ENCODE data around the gene RNF208. TPM values are rescaled to one million over a fixed set of nuclear protein-coding genes. Genes with fewer than 3 reads are reported as not detected.

The RNF208 gene
- total RNA-seq, 4 donors from 2014 or later, result 0.88 to 2.4 (median 1.9) TPM; not detected in 1

DNA sequence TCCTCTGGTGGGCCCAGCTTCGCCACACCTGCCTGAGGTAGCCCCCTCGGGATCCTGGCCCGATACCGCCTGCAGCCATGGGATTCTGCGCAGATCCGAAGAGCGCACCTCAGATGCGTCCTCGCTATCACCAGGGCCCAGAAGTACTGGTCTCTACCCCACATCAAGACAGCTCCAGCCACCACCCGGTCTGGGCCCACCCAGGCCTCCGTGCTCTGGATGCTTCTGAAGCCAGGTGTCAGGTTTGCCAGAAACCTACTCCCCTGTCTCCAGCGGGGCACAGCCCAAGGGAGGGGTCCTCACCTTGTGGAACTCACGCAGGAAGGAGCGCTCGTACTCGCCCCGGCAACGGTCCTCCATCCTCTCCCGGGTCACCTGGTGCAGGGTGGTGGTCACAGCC is 36.1 kb downstream of the RNF208 start:
- no peak for TF ChIP-seq CTCF (IDR thresholded peaks at IDR 0.05; ENCODE audit: low read depth)

DNA sequence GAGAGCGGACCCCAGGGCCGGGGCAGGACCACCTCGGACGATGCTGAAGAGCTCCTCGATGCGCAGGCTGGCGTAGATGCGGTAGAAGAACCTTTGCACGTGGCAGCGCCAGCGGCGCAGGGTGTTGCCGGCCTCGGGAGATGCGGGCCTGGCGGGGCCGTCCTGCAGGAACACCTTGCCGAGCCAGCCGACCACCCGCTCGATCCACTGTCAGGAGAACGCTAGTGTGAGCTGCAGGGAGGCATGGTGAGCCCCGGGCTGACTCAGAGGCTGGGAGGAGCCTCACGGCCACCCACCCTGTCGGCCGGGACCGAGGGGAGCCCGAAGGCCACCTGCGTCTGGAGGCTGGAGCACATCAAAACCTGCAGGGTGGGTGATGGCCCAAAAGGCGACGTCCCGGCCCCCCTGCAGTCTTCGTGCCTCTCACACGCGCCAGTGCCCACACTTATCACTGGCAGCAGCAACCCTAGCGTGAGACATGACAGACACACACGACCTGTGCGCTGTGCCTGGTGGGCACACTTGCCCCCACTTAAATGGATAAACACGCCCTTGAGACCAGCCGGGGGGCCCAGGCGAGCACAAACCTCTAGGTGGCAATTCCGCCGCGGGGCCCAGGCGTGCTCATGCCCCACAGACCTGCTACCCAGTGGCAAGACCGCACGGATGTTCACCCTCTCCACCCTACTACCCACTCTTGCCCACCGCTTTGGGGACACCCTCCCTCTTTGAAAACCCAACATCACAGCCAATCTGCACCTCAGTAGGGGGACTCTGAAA is 37.0 kb downstream of the RNF208 start:
- no peak for TF ChIP-seq CTCF (IDR thresholded peaks at IDR 0.05; ENCODE audit: low read depth)

DNA sequence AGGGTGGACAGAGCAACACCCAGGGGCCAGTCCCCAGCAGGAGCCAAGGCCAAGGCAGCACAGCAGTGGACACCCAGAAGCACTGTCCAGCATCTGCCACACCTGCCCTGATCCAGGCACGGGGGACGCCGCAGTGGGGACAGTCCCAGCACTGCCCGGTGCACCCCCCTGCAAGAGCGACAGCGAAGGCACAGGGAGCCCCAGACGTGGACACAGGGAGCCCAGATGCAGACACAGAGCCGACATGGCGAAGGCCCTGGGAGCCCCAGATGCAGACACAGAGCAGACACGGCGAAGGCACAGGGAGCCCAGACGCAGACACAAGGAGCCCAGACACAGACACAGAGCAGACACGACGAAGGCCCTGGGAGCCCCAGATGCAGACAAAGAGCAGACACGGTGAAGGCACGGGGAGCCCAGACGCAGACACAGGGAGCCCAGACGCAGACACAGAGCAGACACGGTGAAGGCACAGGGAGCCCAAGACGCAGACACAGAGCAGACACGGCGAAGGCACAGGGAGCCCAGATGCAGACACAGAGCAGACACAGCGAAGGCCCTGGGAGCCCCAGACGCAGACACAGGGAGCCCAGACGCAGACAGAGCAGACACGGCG is 38.0 kb downstream of the RNF208 start:
- no peak for TF ChIP-seq CTCF (IDR thresholded peaks at IDR 0.05; ENCODE audit: low read depth)

- no peak for TF ChIP-seq CTCF (IDR thresholded peaks at IDR 0.05; ENCODE audit: low read depth)
Observed at GRCh38 chr9:137182836-137183235, 39.2 kb downstream of the RNF208 start.

DNA sequence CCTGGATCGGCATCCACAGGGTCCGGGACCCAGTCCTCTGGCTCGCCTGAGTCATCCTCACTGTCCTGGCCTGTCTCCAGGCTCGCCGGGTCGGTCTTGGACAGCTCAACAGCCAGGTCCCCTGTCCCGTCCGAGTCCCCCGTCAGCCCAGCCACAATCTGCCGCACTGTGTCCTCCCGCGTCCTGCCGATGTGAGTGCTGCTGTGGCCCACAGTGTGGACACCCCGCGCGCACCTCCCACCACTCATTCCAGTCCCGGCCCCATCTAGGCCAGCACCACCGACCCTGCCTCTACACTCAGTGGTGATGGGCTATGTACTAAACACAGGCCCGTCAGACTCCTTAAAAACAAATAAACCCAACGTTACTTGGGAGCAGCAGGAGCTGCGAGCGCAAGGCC is 40.4 kb downstream of the RNF208 start:
- TF ChIP-seq CTCF (IDR thresholded peaks at IDR 0.05; ENCODE audit: low read depth), result no peak

DNA sequence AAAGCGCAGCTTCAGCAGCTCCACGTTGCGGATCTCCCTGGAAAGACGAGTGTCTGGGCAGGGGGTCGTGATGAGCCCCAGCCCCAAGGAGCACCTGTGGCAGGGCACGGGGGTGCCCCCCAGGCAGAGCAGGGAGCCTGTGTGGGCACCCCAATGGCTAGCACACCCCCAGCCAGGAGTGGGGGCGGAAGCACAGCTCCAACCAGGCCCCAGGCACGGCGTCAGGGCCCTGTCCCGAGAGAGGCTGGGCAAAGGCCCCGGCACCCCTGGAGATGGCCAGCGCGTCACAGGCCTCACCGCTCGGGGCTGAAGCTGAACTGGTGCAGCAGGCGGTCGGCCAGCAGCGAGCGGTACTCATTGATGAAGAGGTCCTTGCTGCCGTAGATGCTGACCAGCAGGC is 41.5 kb downstream of the RNF208 start:
- no peak for TF ChIP-seq CTCF (IDR thresholded peaks at IDR 0.05; ENCODE audit: low read depth)

GRCh38 chr9:137179761-137180160 is 42.3 kb downstream of the RNF208 start:
- no peak for TF ChIP-seq CTCF (IDR thresholded peaks at IDR 0.05; ENCODE audit: low read depth)
